Liver (tissue), 3 donors: ENCODE measurements around the gene SH3TC2.

Experiments used
- EGR1 ChIP-seq, 2 donors: IDR thresholded peaks; 2 replicates each; pipeline ENCODE4 v1.6.1; 2016 to 2018; ENCODE audit warnings: antibody characterized with exemption in 2 of 2, low read depth in 2 of 2
- GABPA ChIP-seq, 2 donors: IDR thresholded peaks in 1 of 2; conservative IDR thresholded peaks in 1 of 2; 2 replicates each; pipeline ENCODE4 v1.6.1; 2016; ENCODE audit warnings: antibody characterized with exemption in 2 of 2, mild to moderate bottlenecking in 1 of 2, moderate library complexity in 1 of 2
- HNF4A ChIP-seq, 2 donors: conservative IDR thresholded peaks; 2 replicates each; pipeline ENCODE4 v1.6.1; 2016; ENCODE audit warnings: antibody characterized with exemption in 2 of 2, mild to moderate bottlenecking in 2 of 2
- JUND ChIP-seq, 2 donors: IDR thresholded peaks; 2 replicates each; pipeline ENCODE4 v1.6.1; 2016; ENCODE audit warnings: antibody characterized with exemption in 2 of 2
- SP1 ChIP-seq: IDR thresholded peaks from 2 replicates; pipeline ENCODE4 v1.6.1; 2018; ENCODE audit warnings: antibody characterized with exemption, mild to moderate bottlenecking
- TAF1 ChIP-seq: conservative IDR thresholded peaks from 2 replicates; pipeline ENCODE4 v1.6.1; 2016; ENCODE audit warnings: antibody characterized with exemption, mild to moderate bottlenecking
- YY1 ChIP-seq: IDR thresholded peaks from 2 replicates; pipeline ENCODE4 v1.6.1; 2016; ENCODE audit warnings: antibody characterized with exemption, mild to moderate bottlenecking
- TF ChIP-seq, protein P1 (sequence below): fragments of 150-350 bp; IDR thresholded peaks from 2 replicates; pipeline ENCODE4 v1.5.1; 2017; ENCODE audit warnings: improper control_type of control experiment, low read depth, low read length; ENCODE audit not compliant: missing input control
- TF ChIP-seq, protein P2 (sequence below): IDR thresholded peaks from 2 replicates; pipeline ENCODE4 v1.6.1; 2016; ENCODE audit warnings: antibody characterized with exemption, mild to moderate bottlenecking
- TF ChIP-seq, protein P3 (sequence below): IDR thresholded peaks from 2 replicates; pipeline ENCODE4 v1.6.1; 2016; ENCODE audit warnings: antibody characterized with exemption
- TF ChIP-seq, protein P4 (sequence below): IDR thresholded peaks from 2 replicates; pipeline ENCODE4 v1.6.1; 2016; ENCODE audit warnings: antibody characterized with exemption
- TF ChIP-seq, protein P5 (sequence below): IDR thresholded peaks from 2 replicates; pipeline ENCODE4 v1.6.1; 2016; ENCODE audit warnings: antibody characterized with exemption
- donor health status: healthy.
- donor health status: healthy.

DNA sequence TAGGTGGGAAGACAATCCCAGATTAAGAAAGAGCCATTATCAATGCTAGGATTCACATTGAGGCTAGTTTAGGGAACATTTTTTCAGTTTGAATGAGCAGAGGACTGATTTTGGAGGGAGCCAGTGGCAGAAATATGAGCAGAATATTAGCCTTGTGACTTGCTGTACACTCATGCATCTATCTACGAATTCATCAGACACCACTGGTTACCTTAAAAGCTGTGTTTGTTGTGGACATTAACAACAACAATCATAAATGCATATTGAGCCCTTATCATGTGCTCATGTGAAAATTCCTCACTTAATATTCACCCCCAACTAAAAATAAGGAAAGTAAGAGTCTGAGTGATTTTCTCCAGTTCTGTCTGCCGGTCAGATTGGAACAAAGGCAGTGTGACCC, 9.9 kb upstream of the SH3TC2 start:
- TF ChIP-seq SP1, result no peak
- TF ChIP-seq EGR1 (IDR thresholded peaks at IDR 0.05; ENCODE audit: low read depth in 2 of 2), result no peak
- no peak for TF ChIP-seq YY1
- TF ChIP-seq, protein P1, sequence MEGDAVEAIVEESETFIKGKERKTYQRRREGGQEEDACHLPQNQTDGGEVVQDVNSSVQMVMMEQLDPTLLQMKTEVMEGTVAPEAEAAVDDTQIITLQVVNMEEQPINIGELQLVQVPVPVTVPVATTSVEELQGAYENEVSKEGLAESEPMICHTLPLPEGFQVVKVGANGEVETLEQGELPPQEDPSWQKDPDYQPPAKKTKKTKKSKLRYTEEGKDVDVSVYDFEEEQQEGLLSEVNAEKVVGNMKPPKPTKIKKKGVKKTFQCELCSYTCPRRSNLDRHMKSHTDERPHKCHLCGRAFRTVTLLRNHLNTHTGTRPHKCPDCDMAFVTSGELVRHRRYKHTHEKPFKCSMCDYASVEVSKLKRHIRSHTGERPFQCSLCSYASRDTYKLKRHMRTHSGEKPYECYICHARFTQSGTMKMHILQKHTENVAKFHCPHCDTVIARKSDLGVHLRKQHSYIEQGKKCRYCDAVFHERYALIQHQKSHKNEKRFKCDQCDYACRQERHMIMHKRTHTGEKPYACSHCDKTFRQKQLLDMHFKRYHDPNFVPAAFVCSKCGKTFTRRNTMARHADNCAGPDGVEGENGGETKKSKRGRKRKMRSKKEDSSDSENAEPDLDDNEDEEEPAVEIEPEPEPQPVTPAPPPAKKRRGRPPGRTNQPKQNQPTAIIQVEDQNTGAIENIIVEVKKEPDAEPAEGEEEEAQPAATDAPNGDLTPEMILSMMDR, result no peak
- TF ChIP-seq, protein P2, sequence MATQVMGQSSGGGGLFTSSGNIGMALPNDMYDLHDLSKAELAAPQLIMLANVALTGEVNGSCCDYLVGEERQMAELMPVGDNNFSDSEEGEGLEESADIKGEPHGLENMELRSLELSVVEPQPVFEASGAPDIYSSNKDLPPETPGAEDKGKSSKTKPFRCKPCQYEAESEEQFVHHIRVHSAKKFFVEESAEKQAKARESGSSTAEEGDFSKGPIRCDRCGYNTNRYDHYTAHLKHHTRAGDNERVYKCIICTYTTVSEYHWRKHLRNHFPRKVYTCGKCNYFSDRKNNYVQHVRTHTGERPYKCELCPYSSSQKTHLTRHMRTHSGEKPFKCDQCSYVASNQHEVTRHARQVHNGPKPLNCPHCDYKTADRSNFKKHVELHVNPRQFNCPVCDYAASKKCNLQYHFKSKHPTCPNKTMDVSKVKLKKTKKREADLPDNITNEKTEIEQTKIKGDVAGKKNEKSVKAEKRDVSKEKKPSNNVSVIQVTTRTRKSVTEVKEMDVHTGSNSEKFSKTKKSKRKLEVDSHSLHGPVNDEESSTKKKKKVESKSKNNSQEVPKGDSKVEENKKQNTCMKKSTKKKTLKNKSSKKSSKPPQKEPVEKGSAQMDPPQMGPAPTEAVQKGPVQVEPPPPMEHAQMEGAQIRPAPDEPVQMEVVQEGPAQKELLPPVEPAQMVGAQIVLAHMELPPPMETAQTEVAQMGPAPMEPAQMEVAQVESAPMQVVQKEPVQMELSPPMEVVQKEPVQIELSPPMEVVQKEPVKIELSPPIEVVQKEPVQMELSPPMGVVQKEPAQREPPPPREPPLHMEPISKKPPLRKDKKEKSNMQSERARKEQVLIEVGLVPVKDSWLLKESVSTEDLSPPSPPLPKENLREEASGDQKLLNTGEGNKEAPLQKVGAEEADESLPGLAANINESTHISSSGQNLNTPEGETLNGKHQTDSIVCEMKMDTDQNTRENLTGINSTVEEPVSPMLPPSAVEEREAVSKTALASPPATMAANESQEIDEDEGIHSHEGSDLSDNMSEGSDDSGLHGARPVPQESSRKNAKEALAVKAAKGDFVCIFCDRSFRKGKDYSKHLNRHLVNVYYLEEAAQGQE, result no peak
- no peak for TF ChIP-seq TAF1
- TF ChIP-seq, protein P3, sequence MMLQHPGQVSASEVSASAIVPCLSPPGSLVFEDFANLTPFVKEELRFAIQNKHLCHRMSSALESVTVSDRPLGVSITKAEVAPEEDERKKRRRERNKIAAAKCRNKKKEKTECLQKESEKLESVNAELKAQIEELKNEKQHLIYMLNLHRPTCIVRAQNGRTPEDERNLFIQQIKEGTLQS, result no peak
- TF ChIP-seq, protein P4, sequence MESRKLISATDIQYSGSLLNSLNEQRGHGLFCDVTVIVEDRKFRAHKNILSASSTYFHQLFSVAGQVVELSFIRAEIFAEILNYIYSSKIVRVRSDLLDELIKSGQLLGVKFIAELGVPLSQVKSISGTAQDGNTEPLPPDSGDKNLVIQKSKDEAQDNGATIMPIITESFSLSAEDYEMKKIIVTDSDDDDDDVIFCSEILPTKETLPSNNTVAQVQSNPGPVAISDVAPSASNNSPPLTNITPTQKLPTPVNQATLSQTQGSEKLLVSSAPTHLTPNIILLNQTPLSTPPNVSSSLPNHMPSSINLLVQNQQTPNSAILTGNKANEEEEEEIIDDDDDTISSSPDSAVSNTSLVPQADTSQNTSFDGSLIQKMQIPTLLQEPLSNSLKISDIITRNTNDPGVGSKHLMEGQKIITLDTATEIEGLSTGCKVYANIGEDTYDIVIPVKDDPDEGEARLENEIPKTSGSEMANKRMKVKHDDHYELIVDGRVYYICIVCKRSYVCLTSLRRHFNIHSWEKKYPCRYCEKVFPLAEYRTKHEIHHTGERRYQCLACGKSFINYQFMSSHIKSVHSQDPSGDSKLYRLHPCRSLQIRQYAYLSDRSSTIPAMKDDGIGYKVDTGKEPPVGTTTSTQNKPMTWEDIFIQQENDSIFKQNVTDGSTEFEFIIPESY, result no peak
- TF ChIP-seq GABPA (IDR thresholded peaks at IDR 0.05 in 1 of 2, conservative IDR thresholded peaks at IDR 0.05 in 1 of 2), result no peak
- no peak for TF ChIP-seq HNF4A (conservative IDR thresholded peaks at IDR 0.05)
- TF ChIP-seq JUND (IDR thresholded peaks at IDR 0.05), result no peak
- TF ChIP-seq, protein P5, sequence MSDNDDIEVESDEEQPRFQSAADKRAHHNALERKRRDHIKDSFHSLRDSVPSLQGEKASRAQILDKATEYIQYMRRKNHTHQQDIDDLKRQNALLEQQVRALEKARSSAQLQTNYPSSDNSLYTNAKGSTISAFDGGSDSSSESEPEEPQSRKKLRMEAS, result no peak
